Measurements from ENCODE around the gene VPS37D. TPM values are rescaled to one million over a fixed set of nuclear protein-coding genes. Genes with fewer than 3 reads are reported as not detected.
A peak's percentile ranks its signal among the peaks of the same experiment; 100 is the strongest.

Gene VPS37D
- polyA plus RNA-seq, 1 donor (not counting 4 experiments of a cell fraction or from before 2014, with no cell fraction given): 0.81 TPM

- Histone ChIP-seq H4K20me1 (ENCODE audit: control insufficient read depth, extremely low read depth, insufficient read depth, low read length) (peaks cover 58% of the 10 kb centered on the region), H3K4me2 (ENCODE audit: control insufficient read depth, extremely low read depth, insufficient read depth, low read depth, low read length) (peak overlapping the region; percentile 59), H3K9me3 (ENCODE audit: control insufficient read depth, low read depth, low read length) (no peaks in the 10 kb centered on the region), H3K4me3 (ENCODE audit: control insufficient read depth in 2 of 3, extremely low read depth in 1 of 3, insufficient read depth in 2 of 3, low read depth in 1 of 3, low read length in 3 of 3) (peak overlapping the region in 1 of 3 experiments; percentile 24), H3K27me3 (ENCODE audit: control insufficient read depth, extremely low read depth, insufficient read depth, low read length) (no peaks in the 10 kb centered on the region), H3K9me1 (ENCODE audit: control insufficient read depth, extremely low read depth, insufficient read depth, low read length) (peaks cover 18% of the 10 kb centered on the region), H3K27ac (ENCODE audit: control insufficient read depth, insufficient read depth, low read length) (peak overlapping the region; percentile 63), H3K79me2 (ENCODE audit: control insufficient read depth, insufficient read depth, low read length) (peaks cover 74% of the 10 kb centered on the region), H3K9ac (ENCODE audit: control insufficient read depth, extremely low read depth, insufficient read depth, low read length) (no peak overlapping the region), H2AFZ (ENCODE audit: control insufficient read depth, low read length) (no peak overlapping the region), H3K36me3 (ENCODE audit: control insufficient read depth in 2 of 2, extremely low read depth in 1 of 2, insufficient read depth in 2 of 2, low read length in 2 of 2) (peaks cover 14 to 25% of the 10 kb centered on the region in 2 experiments), H3K4me1 (ENCODE audit: control insufficient read depth, extremely low read depth, insufficient read depth, low read length) (peaks cover 33% of the 10 kb centered on the region)
- TF ChIP-seq, protein P1, sequence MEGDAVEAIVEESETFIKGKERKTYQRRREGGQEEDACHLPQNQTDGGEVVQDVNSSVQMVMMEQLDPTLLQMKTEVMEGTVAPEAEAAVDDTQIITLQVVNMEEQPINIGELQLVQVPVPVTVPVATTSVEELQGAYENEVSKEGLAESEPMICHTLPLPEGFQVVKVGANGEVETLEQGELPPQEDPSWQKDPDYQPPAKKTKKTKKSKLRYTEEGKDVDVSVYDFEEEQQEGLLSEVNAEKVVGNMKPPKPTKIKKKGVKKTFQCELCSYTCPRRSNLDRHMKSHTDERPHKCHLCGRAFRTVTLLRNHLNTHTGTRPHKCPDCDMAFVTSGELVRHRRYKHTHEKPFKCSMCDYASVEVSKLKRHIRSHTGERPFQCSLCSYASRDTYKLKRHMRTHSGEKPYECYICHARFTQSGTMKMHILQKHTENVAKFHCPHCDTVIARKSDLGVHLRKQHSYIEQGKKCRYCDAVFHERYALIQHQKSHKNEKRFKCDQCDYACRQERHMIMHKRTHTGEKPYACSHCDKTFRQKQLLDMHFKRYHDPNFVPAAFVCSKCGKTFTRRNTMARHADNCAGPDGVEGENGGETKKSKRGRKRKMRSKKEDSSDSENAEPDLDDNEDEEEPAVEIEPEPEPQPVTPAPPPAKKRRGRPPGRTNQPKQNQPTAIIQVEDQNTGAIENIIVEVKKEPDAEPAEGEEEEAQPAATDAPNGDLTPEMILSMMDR (optimal IDR thresholded peaks at IDR 0.05 in 1 of 3, IDR thresholded peaks at IDR 0.05 in 1 of 3, conservative IDR thresholded peaks at IDR 0.05 in 1 of 3; ENCODE audit: extremely low read depth in 1 of 3, insufficient read depth in 2 of 3, low read length in 3 of 3): no peak
- TF ChIP-seq EZH2 (IDR thresholded peaks at IDR 0.05; ENCODE audit: low read length): no peak
- DNase-seq (ENCODE audit: low read depth, low spot score) (peak; percentile 75), FAIRE-seq (peak; percentile 78)
- dilution Hi-C loops (cut with MboI; ENCODE audit: extremely low pct_ligation_motif_present, low sequenced_read_pairs): no loop called here
Measured at GRCh38 chr7:73715648-73716317, 48.2 kb downstream of the VPS37D start.

DNA sequence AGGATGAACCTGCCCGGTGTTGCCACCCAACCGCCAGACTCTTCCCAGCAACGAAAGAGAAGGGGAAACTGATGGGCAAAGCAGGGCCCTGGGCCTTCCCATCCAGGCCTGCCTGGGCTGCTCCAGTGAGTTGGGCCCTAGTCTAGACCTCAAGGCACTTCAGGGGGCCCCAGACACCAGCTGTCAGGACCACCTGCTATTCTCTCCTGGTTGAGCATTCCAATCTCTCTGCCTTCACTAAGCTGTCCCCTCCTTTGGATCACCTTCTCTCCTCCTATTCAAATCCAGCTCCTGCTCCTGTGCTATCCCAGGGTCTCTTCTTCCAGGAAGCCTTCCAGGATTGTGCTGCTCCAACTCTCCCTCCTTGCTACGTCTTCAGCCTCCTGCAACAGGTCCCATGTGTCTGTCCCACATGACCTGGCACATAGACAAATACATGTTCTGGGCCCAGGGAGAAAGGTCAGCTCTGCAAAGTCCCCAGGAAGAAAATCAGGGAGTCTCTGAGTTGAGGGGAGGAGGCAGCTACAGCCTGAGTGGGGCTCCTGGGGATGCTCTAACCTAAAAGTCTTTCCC is 48.8 kb downstream of the VPS37D start:
- FAIRE-seq (no peak), DNase-seq (ENCODE audit: low read depth, low spot score) (no peak)
- H3K9me1 ChIP-seq (ENCODE audit: control insufficient read depth, extremely low read depth, insufficient read depth, low read length): peaks cover 18% of the 10 kb centered on the region
- peak overlapping the region; percentile 59 for H3K4me2 ChIP-seq (ENCODE audit: control insufficient read depth, extremely low read depth, insufficient read depth, low read depth, low read length)
- H3K27me3 ChIP-seq (ENCODE audit: control insufficient read depth, extremely low read depth, insufficient read depth, low read length): no peaks in the 10 kb centered on the region
- dilution Hi-C loops (cut with MboI; ENCODE audit: extremely low pct_ligation_motif_present, low sequenced_read_pairs): no loop called here
- H3K9ac ChIP-seq (ENCODE audit: control insufficient read depth, extremely low read depth, insufficient read depth, low read length): no peak overlapping the region
- no peak for TF ChIP-seq EZH2 (IDR thresholded peaks at IDR 0.05; ENCODE audit: low read length)
- TF ChIP-seq, protein P1 (optimal IDR thresholded peaks at IDR 0.05 in 1 of 3, IDR thresholded peaks at IDR 0.05 in 1 of 3, conservative IDR thresholded peaks at IDR 0.05 in 1 of 3; ENCODE audit: extremely low read depth in 1 of 3, insufficient read depth in 2 of 3, low read length in 3 of 3): no peak
- peaks cover 52% of the 10 kb centered on the region for H4K20me1 ChIP-seq (ENCODE audit: control insufficient read depth, extremely low read depth, insufficient read depth, low read length)
- H2AFZ ChIP-seq (ENCODE audit: control insufficient read depth, low read length): no peak overlapping the region
- peaks cover 68% of the 10 kb centered on the region for H3K79me2 ChIP-seq (ENCODE audit: control insufficient read depth, insufficient read depth, low read length)
- H3K27ac ChIP-seq (ENCODE audit: control insufficient read depth, insufficient read depth, low read length): peak overlapping the region; percentile 63
- H3K9me3 ChIP-seq (ENCODE audit: control insufficient read depth, low read depth, low read length): no peaks in the 10 kb centered on the region
- no peak overlapping the region for H3K4me3 ChIP-seq (ENCODE audit: control insufficient read depth in 2 of 3, extremely low read depth in 1 of 3, insufficient read depth in 2 of 3, low read depth in 1 of 3, low read length in 3 of 3)
- peaks cover 14 to 24% of the 10 kb centered on the region in 2 experiments for H3K36me3 ChIP-seq (ENCODE audit: control insufficient read depth in 2 of 2, extremely low read depth in 1 of 2, insufficient read depth in 2 of 2, low read length in 2 of 2)
- peaks cover 33% of the 10 kb centered on the region for H3K4me1 ChIP-seq (ENCODE audit: control insufficient read depth, extremely low read depth, insufficient read depth, low read length)
